K562 (cell line): ENCODE data around the gene BHLHE40. TPM values are rescaled to one million over a fixed set of nuclear protein-coding genes. Genes with fewer than 3 reads are reported as not detected.

Source experiments
- NR2F6 ChIP-seq: fragments of 450-650 bp; formaldehyde crosslinking; IDR thresholded peaks from 2 replicates; pipeline ENCODE4 v1.4.0; 2020; ENCODE audit warnings: mild to moderate bottlenecking
- RBBP5 ChIP-seq: fragments of 200-600 bp; sonication (generic); IDR thresholded peaks from 2 replicates; pipeline ENCODE4 v1.6.1; 2012; ENCODE audit warnings: borderline replicate concordance, mild to moderate bottlenecking, low read length, control low read depth, inconsistent platforms; ENCODE audit not compliant: insufficient read depth, poor library complexity, severe bottlenecking
- YY1 ChIP-seq, 3 experiments: IDR thresholded peaks; 2 replicates each; pipeline ENCODE4 v1.6.1; 2011; ENCODE audit warnings: low read length in 2 of 3, mild to moderate bottlenecking in 2 of 3, moderate library complexity in 2 of 3, borderline replicate concordance in 1 of 3, control low read depth in 1 of 3, low read depth in 1 of 3; ENCODE audit not compliant: insufficient read depth in 3 of 3, insufficient replicate concordance in 2 of 3, control insufficient read depth in 1 of 3, insufficient read length in 1 of 3; ENCODE audit errors: extremely low read depth in 1 of 3
- ZC3H4 ChIP-seq: sonication (generic); formaldehyde crosslinking; IDR thresholded peaks from 2 replicates; pipeline ENCODE4 v1.9.0; 2021; ENCODE audit warnings: missing genetic modification reagents, borderline replicate concordance
- polyA plus RNA-seq, 8 experiments: library from polyadenylated mRNA; depleted of rRNA in 4 of 8; stranded (reverse) in 5 of 8; unstranded in 3 of 8; fragments of >200 nt; fragmentation: Nextera tagmentation in 2 of 8; fragmentation: Illumina TruSeq in 1 of 8; extraction: Ambion mirVana in 2 of 8; extraction: Trizol in 1 of 8; gene quantifications; 2 replicates each; pipeline versions ENCODE4 v1.2.1 to v1.2.3, GENCODE V29; 2011 to 2014; ENCODE audit warnings: inconsistent platforms in 1 of 8, missing spikeins in 1 of 8
- total RNA-seq, 7 experiments: library from RNA; depleted of rRNA in 6 of 7; stranded (reverse); fragments of >200 nt in 6 of 7; fragmentation: Illumina TruSeq in 2 of 7; extraction: Trizol in 2 of 7; gene quantifications; 2 replicates each; pipeline versions ENCODE4 v1.2.1 to v1.2.3, GENCODE V29; 2011 to 2021; ENCODE audit warnings: low replicate concordance in 1 of 7
- TF ChIP-seq, protein P1 (sequence below): sonication (generic); formaldehyde crosslinking; IDR thresholded peaks from 2 replicates; pipeline ENCODE4 v1.8.0; 2022; ENCODE audit warnings: missing genetic modification reagents, mild to moderate bottlenecking, moderate library complexity, borderline replicate concordance
- TF ChIP-seq, protein P2 (sequence below): fragments of 450-650 bp; IDR thresholded peaks from 2 replicates; pipeline ENCODE4 v1.6.1; 2017; ENCODE audit warnings: antibody characterized with exemption, mild to moderate bottlenecking
- TF ChIP-seq, protein P3 (sequence below): fragments of 200-800 bp; sonication (Bioruptor generic); IDR thresholded peaks from 2 replicates; pipeline ENCODE4 v1.6.1; 2016; ENCODE audit warnings: missing genetic modification characterization, missing compliant biosample characterization
- TF ChIP-seq, protein P4 (sequence below): sonication (generic); formaldehyde crosslinking; IDR thresholded peaks from 2 replicates; pipeline ENCODE4 v1.8.0; 2023; ENCODE audit warnings: mild to moderate bottlenecking, missing genetic modification reagents

The BHLHE40 gene
- total and polyA plus RNA-seq, 9 of the 15 experiments (the other 6 are each of a cell fraction or from before 2014, with no cell fraction given): 12.0 to 83.9 (median 31.4) TPM

DNA sequence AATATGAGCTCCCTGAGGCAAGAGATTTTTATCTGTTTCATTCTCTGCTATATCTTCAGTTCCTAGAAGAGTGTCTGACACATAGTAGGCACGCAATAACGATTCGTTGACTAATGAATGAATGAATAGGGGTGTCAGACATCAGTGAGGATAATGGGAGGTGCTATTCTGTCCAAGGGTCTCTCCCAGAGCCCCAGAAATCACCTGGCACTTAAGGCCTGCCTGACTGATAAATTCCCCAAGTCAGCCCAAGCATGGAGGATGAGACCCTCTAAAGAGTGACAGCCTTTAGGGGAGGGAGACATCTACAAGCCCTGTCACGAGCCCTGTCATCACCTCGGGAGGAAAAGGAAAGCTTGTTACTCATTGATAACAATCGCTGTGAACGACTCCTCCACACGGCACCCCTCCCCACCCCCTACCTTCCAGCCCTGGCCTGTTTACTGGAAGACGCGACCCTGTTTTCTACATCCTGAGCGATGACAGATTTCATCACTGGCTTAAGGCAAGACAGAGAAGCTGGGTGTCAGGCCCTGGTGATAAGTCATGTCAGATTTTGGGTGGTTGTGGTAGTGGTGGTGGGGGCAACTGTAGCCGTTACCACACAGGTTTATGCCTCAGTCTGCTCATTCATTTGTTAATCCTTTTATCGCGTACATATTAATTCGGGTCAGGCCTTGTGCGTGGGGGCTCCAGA is 23.1 kb downstream of the BHLHE40 start (continued):
- TF ChIP-seq, protein P1, sequence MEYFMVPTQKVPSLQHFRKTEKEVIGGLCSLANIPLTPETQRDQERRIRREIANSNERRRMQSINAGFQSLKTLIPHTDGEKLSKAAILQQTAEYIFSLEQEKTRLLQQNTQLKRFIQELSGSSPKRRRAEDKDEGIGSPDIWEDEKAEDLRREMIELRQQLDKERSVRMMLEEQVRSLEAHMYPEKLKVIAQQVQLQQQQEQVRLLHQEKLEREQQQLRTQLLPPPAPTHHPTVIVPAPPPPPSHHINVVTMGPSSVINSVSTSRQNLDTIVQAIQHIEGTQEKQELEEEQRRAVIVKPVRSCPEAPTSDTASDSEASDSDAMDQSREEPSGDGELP (CRISPR knock-in tag): peak; percentile 79
- no peak for TF ChIP-seq RBBP5
- TF ChIP-seq, protein P2, sequence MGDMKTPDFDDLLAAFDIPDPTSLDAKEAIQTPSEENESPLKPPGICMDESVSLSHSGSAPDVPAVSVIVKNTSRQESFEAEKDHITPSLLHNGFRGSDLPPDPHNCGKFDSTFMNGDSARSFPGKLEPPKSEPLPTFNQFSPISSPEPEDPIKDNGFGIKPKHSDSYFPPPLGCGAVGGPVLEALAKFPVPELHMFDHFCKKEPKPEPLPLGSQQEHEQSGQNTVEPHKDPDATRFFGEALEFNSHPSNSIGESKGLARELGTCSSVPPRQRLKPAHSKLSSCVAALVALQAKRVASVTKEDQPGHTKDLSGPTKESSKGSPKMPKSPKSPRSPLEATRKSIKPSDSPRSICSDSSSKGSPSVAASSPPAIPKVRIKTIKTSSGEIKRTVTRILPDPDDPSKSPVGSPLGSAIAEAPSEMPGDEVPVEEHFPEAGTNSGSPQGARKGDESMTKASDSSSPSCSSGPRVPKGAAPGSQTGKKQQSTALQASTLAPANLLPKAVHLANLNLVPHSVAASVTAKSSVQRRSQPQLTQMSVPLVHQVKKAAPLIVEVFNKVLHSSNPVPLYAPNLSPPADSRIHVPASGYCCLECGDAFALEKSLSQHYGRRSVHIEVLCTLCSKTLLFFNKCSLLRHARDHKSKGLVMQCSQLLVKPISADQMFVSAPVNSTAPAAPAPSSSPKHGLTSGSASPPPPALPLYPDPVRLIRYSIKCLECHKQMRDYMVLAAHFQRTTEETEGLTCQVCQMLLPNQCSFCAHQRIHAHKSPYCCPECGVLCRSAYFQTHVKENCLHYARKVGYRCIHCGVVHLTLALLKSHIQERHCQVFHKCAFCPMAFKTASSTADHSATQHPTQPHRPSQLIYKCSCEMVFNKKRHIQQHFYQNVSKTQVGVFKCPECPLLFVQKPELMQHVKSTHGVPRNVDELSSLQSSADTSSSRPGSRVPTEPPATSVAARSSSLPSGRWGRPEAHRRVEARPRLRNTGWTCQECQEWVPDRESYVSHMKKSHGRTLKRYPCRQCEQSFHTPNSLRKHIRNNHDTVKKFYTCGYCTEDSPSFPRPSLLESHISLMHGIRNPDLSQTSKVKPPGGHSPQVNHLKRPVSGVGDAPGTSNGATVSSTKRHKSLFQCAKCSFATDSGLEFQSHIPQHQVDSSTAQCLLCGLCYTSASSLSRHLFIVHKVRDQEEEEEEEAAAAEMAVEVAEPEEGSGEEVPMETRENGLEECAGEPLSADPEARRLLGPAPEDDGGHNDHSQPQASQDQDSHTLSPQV: peak; percentile 90
- TF ChIP-seq, protein P3, sequence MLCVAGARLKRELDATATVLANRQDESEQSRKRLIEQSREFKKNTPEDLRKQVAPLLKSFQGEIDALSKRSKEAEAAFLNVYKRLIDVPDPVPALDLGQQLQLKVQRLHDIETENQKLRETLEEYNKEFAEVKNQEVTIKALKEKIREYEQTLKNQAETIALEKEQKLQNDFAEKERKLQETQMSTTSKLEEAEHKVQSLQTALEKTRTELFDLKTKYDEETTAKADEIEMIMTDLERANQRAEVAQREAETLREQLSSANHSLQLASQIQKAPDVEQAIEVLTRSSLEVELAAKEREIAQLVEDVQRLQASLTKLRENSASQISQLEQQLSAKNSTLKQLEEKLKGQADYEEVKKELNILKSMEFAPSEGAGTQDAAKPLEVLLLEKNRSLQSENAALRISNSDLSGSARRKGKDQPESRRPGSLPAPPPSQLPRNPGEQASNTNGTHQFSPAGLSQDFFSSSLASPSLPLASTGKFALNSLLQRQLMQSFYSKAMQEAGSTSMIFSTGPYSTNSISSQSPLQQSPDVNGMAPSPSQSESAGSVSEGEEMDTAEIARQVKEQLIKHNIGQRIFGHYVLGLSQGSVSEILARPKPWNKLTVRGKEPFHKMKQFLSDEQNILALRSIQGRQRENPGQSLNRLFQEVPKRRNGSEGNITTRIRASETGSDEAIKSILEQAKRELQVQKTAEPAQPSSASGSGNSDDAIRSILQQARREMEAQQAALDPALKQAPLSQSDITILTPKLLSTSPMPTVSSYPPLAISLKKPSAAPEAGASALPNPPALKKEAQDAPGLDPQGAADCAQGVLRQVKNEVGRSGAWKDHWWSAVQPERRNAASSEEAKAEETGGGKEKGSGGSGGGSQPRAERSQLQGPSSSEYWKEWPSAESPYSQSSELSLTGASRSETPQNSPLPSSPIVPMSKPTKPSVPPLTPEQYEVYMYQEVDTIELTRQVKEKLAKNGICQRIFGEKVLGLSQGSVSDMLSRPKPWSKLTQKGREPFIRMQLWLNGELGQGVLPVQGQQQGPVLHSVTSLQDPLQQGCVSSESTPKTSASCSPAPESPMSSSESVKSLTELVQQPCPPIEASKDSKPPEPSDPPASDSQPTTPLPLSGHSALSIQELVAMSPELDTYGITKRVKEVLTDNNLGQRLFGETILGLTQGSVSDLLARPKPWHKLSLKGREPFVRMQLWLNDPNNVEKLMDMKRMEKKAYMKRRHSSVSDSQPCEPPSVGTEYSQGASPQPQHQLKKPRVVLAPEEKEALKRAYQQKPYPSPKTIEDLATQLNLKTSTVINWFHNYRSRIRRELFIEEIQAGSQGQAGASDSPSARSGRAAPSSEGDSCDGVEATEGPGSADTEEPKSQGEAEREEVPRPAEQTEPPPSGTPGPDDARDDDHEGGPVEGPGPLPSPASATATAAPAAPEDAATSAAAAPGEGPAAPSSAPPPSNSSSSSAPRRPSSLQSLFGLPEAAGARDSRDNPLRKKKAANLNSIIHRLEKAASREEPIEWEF (CRISPR knock-in tag): no peak
- TF ChIP-seq YY1 (IDR thresholded peaks at IDR 0.05; ENCODE audit: borderline replicate concordance in 1 of 3, control insufficient read depth in 1 of 3, extremely low read depth in 1 of 3, insufficient read depth in 3 of 3, insufficient read length in 1 of 3, insufficient replicate concordance in 2 of 3, low read depth in 1 of 3, low read length in 2 of 3): peak in 1 of 3 experiments; percentile 2
- TF ChIP-seq NR2F6 (CRISPR knock-in tag): no peak; the same call in 1 of the 2 replicates
- TF ChIP-seq ZC3H4 (CRISPR knock-in tag): no peak
- TF ChIP-seq, protein P4, sequence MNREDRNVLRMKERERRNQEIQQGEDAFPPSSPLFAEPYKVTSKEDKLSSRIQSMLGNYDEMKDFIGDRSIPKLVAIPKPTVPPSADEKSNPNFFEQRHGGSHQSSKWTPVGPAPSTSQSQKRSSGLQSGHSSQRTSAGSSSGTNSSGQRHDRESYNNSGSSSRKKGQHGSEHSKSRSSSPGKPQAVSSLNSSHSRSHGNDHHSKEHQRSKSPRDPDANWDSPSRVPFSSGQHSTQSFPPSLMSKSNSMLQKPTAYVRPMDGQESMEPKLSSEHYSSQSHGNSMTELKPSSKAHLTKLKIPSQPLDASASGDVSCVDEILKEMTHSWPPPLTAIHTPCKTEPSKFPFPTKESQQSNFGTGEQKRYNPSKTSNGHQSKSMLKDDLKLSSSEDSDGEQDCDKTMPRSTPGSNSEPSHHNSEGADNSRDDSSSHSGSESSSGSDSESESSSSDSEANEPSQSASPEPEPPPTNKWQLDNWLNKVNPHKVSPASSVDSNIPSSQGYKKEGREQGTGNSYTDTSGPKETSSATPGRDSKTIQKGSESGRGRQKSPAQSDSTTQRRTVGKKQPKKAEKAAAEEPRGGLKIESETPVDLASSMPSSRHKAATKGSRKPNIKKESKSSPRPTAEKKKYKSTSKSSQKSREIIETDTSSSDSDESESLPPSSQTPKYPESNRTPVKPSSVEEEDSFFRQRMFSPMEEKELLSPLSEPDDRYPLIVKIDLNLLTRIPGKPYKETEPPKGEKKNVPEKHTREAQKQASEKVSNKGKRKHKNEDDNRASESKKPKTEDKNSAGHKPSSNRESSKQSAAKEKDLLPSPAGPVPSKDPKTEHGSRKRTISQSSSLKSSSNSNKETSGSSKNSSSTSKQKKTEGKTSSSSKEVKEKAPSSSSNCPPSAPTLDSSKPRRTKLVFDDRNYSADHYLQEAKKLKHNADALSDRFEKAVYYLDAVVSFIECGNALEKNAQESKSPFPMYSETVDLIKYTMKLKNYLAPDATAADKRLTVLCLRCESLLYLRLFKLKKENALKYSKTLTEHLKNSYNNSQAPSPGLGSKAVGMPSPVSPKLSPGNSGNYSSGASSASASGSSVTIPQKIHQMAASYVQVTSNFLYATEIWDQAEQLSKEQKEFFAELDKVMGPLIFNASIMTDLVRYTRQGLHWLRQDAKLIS: 0 out of 2 replicates have a peak, but pooled peaks have one; percentile 51
